ENCODE data around the gene OXER1. TPM values are rescaled to one million over a fixed set of nuclear protein-coding genes. Genes with fewer than 3 reads are reported as not detected.
A peak's percentile ranks its signal among the peaks of the same experiment; 100 is the strongest.

OXER1 gene
- total and polyA plus RNA-seq, 2 of the 13 experiments (the other 11 are each of a cell fraction or from before 2014, with no cell fraction given), result 8.0 to 9.0 TPM

- TF ChIP-seq ATAD3A (CRISPR knock-in tag; IDR thresholded peaks at IDR 0.05), result no peak
- no peak for TF ChIP-seq ZFP36L1 (CRISPR knock-in tag; IDR thresholded peaks at IDR 0.05)
- no peak for TF ChIP-seq ZFP62 (CRISPR knock-in tag; IDR thresholded peaks at IDR 0.05)
- TF ChIP-seq, protein P1, sequence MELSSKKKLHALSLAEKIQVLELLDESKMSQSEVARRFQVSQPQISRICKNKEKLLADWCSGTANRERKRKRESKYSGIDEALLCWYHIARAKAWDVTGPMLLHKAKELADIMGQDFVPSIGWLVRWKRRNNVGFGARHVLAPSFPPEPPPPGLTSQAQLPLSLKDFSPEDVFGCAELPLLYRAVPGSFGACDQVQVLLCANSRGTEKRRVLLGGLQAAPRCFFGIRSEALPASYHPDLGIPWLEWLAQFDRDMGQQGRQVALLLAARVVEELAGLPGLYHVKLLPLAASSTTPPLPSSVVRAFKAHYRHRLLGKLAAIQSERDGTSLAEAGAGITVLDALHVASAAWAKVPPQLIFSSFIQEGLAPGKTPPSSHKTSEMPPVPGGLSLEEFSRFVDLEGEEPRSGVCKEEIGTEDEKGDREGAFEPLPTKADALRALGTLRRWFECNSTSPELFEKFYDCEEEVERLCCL (CRISPR knock-in tag; IDR thresholded peaks at IDR 0.05; ENCODE audit: borderline replicate concordance), result no peak
- no peak for TF ChIP-seq ZNF557 (CRISPR knock-in tag; IDR thresholded peaks at IDR 0.05)
- no peak for TF ChIP-seq ARNT (IDR thresholded peaks at IDR 0.05)
- TF ChIP-seq TAF15 (IDR thresholded peaks at IDR 0.05; ENCODE audit: low read depth, low read length, poor library complexity, severe bottlenecking), result no peak
- TF ChIP-seq ZNF296 (CRISPR knock-in tag; conservative IDR thresholded peaks at IDR 0.05), result no peak
- TF ChIP-seq ZNF567 (CRISPR knock-in tag; IDR thresholded peaks at IDR 0.05; ENCODE audit: borderline replicate concordance), result 0 out of 2 replicates have a peak, but pooled peaks have one; percentile 78
- no peak for TF ChIP-seq ZNF318 (CRISPR knock-in tag; IDR thresholded peaks at IDR 0.05)
- TF ChIP-seq, protein P2, sequence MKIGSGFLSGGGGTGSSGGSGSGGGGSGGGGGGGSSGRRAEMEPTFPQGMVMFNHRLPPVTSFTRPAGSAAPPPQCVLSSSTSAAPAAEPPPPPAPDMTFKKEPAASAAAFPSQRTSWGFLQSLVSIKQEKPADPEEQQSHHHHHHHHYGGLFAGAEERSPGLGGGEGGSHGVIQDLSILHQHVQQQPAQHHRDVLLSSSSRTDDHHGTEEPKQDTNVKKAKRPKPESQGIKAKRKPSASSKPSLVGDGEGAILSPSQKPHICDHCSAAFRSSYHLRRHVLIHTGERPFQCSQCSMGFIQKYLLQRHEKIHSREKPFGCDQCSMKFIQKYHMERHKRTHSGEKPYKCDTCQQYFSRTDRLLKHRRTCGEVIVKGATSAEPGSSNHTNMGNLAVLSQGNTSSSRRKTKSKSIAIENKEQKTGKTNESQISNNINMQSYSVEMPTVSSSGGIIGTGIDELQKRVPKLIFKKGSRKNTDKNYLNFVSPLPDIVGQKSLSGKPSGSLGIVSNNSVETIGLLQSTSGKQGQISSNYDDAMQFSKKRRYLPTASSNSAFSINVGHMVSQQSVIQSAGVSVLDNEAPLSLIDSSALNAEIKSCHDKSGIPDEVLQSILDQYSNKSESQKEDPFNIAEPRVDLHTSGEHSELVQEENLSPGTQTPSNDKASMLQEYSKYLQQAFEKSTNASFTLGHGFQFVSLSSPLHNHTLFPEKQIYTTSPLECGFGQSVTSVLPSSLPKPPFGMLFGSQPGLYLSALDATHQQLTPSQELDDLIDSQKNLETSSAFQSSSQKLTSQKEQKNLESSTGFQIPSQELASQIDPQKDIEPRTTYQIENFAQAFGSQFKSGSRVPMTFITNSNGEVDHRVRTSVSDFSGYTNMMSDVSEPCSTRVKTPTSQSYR (CRISPR knock-in tag; IDR thresholded peaks at IDR 0.05; ENCODE audit: borderline replicate concordance), result no peak
- no peak for TF ChIP-seq ATF7 (IDR thresholded peaks at IDR 0.05)
- no peak for TF ChIP-seq ATF7 (CRISPR knock-in tag; IDR thresholded peaks at IDR 0.05)
- no peak for TF ChIP-seq JDP2 (CRISPR knock-in tag; IDR thresholded peaks at IDR 0.05; ENCODE audit: borderline replicate concordance)
- no peak for TF ChIP-seq ZNF83 (CRISPR knock-in tag; IDR thresholded peaks at IDR 0.05; ENCODE audit: borderline replicate concordance)
- no peak for TF ChIP-seq ZNF891 (CRISPR knock-in tag; IDR thresholded peaks at IDR 0.05)
- TF ChIP-seq ZBTB42 (CRISPR knock-in tag; IDR thresholded peaks at IDR 0.05), result no peak
- TF ChIP-seq GTF2F1 (IDR thresholded peaks at IDR 0.05; ENCODE audit: low read length), result no peak
Observed at GRCh38 chr2:42794271-42795046, 30.5 kb upstream of the OXER1 start (continued).
